GDM1 (cell line): ENCODE results near the gene AQP5.

ENCODE experiments used
- DNase-seq: peaks from one replicate; lab custom pipeline; 2025; lab: John Stamatoyannopoulos, UW

The AQP5 gene

GRCh38 chr12:49932533-49933130, 29.0 kb upstream of the AQP5 start:
- DNase-seq: no peak

- no peak for DNase-seq
These were observed 27.9 kb upstream of the AQP5 start for GRCh38 chr12:49933796-49934195.

GRCh38 chr12:49934505-49934904, 27.2 kb upstream of the AQP5 start:
- DNase-seq: no peak

GRCh38 chr12:49936925-49937324, 24.7 kb upstream of the AQP5 start:
- DNase-seq: no peak

GRCh38 chr12:49937639-49938300, 23.9 kb upstream of the AQP5 start:
- DNase-seq: no peak

- DNase-seq: no peak
These were observed 22.4 kb upstream of the AQP5 start for GRCh38 chr12:49939307-49939706.

GRCh38 chr12:49939707-49940106, 22.0 kb upstream of the AQP5 start:
- no peak for DNase-seq

GRCh38 chr12:49941556-49942511, 19.8 kb upstream of the AQP5 start:
- no peak for DNase-seq

GRCh38 chr12:49942512-49942893, 19.2 kb upstream of the AQP5 start:
- no peak for DNase-seq

- no peak for DNase-seq
These were observed 18.6 kb upstream of the AQP5 start for GRCh38 chr12:49942921-49943624.

- no peak for DNase-seq
These were observed 18.1 kb upstream of the AQP5 start for GRCh38 chr12:49943625-49943960.

GRCh38 chr12:49944046-49944445, 17.6 kb upstream of the AQP5 start:
- DNase-seq: no peak

GRCh38 chr12:49944718-49945117, 17.0 kb upstream of the AQP5 start:
- no peak for DNase-seq

- DNase-seq: peak; percentile 23
These were observed 16.1 kb upstream of the AQP5 start for GRCh38 chr12:49945394-49946080.

- DNase-seq: no peak
These were observed 15.6 kb upstream of the AQP5 start for GRCh38 chr12:49946086-49946485.

GRCh38 chr12:49946497-49946896, 15.2 kb upstream of the AQP5 start:
- no peak for DNase-seq

- DNase-seq: no peak
These were observed 14.0 kb upstream of the AQP5 start for GRCh38 chr12:49947593-49948226.

GRCh38 chr12:49948866-49949845, 12.5 kb upstream of the AQP5 start:
- DNase-seq: no peak

- DNase-seq: no peak
These were observed 11.8 kb upstream of the AQP5 start for GRCh38 chr12:49949866-49950265.
